ENCODE results near the gene VOPP1.

GRCh38 chr7:55531536-55531935 is 40.8 kb downstream of the VOPP1 start:
- TF ChIP-seq, protein P1, sequence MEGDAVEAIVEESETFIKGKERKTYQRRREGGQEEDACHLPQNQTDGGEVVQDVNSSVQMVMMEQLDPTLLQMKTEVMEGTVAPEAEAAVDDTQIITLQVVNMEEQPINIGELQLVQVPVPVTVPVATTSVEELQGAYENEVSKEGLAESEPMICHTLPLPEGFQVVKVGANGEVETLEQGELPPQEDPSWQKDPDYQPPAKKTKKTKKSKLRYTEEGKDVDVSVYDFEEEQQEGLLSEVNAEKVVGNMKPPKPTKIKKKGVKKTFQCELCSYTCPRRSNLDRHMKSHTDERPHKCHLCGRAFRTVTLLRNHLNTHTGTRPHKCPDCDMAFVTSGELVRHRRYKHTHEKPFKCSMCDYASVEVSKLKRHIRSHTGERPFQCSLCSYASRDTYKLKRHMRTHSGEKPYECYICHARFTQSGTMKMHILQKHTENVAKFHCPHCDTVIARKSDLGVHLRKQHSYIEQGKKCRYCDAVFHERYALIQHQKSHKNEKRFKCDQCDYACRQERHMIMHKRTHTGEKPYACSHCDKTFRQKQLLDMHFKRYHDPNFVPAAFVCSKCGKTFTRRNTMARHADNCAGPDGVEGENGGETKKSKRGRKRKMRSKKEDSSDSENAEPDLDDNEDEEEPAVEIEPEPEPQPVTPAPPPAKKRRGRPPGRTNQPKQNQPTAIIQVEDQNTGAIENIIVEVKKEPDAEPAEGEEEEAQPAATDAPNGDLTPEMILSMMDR (IDR thresholded peaks at IDR 0.05): no peak
- TF ChIP-seq POLR2A (IDR thresholded peaks at IDR 0.05): no peak
